T-helper 2 cell treated with Interferon-gamma antibody and Interleukin-4, amounts not matched to agents 100 ng/mL and 5 ng/mL, for 36 hours (primary cell): ENCODE data around the gene STARD13. TPM values are rescaled to one million over a fixed set of nuclear protein-coding genes. Genes with fewer than 3 reads are reported as not detected.

Experiments used
- intact Hi-C: fragments of 100-400 bp; cut with micrococcal nuclease; formaldehyde crosslinking; loops from one replicate; pipeline ENCODE4 v1.15.1; 2023
- total RNA-seq: library from RNA; stranded (reverse); gene quantifications from 2 replicates; pipeline ENCODE4 v1.2.3, GENCODE V29; 2022

STARD13 gene
- total RNA-seq, 1 donor from 2014 or later = 0.34 TPM

- intact Hi-C loops = no loop called here
These were observed 131.8 kb downstream of the STARD13 start for GRCh38 chr13:33153421-33154404.

GRCh38 chr13:33152389-33152788 lies 133.2 kb downstream of the STARD13 start:
- intact Hi-C loops = no loop called here

DNA sequence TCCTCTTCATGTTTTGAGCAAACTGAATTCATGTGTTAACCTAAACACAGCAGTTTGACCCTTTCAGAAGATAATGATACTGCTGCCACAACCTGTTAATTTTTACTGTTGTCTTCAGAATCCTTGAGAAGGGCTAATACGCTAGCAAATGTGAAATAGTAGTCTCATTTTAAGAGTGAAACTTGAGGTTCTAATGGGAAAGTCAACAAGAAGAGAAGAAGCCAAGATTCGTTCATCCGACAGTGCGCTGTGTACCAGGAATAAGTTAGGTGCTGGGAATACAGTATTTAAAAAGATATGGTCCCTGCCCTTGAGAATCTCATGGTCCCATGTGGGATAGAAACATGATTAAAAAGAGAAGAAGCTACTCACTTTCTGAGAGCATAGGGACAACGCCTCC lies 134.9 kb downstream of the STARD13 start:
- intact Hi-C loops = no loop called here

- intact Hi-C loops = no loop called here
These were observed 135.4 kb downstream of the STARD13 start for GRCh38 chr13:33150126-33150525.

- intact Hi-C loops = no loop called here
These were observed 137.7 kb downstream of the STARD13 start for GRCh38 chr13:33147832-33148231.

GRCh38 chr13:33146843-33147611 lies 138.5 kb downstream of the STARD13 start:
- intact Hi-C loops = no loop called here

DNA sequence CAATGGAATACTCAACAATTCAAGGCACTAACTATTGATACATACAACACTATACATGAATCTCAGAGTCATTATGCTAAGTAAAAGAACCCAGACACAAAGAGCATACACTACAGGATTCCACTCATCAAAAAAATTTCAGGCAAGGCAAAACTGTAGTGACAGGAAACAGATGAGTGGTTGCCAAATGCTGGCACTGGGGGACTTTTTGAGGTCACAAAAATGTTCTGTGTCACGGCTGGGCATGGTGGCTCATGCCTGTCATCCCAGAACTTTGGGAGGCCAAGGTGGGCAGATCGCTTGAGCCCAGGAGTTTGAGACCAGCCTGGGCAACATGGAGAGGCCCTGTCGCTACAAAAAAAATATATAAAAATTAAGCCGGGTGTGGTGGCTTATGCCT lies 139.9 kb downstream of the STARD13 start:
- intact Hi-C loops = no loop called here

DNA sequence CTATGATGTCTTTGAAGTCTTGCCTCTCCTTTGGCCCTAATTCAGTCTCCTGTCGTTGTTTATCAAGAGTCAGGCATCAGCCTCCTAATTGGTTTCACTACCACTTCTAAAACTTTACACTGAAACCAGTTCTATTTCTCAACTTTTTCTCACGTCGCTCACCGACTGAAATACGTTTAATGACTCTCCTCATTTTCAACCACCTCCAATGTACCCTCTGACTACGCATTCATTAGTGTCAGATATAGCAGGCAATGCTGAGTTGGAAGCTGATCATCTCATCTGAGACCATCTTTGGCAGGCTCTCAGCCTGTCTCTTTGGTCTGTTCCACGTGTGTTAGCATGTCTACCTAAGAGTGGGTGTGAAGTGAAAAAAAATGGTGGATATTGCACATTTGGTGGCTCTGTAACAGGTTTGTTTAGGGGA lies 141.2 kb downstream of the STARD13 start:
- intact Hi-C loops = no loop called here

GRCh38 chr13:33139780-33140535 lies 145.6 kb downstream of the STARD13 start:
- intact Hi-C loops = no loop called here

DNA sequence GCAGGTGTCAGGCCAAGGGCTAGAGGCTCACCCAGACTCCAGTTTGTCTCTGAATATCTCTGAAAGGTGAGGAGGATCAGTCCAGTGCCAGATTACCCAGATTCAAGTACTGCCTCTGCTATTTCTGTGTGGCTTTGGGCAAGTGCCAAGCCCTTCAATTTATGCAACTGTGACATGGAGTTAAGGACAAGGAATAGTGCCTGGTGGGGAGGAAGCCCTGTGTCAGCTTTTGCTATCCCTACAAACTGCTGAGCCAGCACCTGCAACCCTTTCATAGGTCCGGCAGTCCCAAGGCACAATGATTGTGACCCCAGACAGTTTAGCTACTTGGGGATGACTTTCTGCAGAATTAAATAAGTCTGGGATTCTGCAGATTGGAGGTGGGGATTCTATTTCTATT lies 146.4 kb downstream of the STARD13 start:
- intact Hi-C loops = no loop called here

- intact Hi-C loops = no loop called here
These were observed 147.1 kb downstream of the STARD13 start for GRCh38 chr13:33138441-33138840.

DNA sequence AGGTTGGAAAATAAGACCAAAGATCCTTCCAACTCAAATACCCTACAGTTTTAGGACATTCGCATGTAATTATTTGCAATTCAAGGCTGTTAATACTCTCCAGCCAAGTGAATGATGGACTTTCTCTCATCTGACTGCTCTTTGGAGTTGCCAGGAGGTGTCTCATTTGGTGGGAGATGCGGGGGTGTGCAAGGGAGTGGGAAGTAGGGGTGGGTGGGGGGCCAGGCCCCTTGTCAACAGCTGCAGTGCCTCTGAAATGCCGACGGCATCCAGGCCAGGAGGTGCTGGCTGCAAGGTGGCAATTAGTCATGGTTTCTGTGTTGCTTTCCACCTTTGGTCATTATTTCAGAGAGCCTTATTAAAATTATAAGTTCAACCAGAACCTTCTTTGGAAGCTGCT lies 147.8 kb downstream of the STARD13 start:
- intact Hi-C loops = no loop called here

- intact Hi-C loops = no loop called here
These were observed 150.5 kb downstream of the STARD13 start for GRCh38 chr13:33135097-33135496.

GRCh38 chr13:33134213-33134612 lies 151.3 kb downstream of the STARD13 start:
- intact Hi-C loops = no loop called here

GRCh38 chr13:33132644-33133440 lies 152.7 kb downstream of the STARD13 start:
- intact Hi-C loops = no loop called here

DNA sequence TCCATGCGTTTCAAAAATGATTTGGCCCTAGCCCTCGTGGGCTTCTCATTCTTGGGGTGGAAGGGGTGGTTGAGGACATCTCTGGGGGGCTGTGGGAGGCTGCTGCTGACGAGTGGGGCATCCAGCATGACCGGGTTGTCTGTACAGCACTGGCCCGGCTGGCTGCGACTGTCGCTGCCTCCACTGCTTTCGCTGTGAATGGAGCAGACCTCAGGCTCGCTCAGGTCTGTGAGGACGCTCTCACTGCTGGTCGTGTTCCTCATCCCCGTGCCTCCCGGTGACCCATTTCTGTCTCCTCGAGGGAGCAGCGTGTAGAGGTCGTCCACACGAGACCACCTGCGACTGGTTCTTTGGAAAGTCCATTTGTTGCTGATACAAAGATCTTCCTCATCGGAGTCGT lies 155.7 kb downstream of the STARD13 start:
- intact Hi-C loops = no loop called here

GRCh38 chr13:33129094-33129832 lies 156.3 kb downstream of the STARD13 start:
- intact Hi-C loops = no loop called here

DNA sequence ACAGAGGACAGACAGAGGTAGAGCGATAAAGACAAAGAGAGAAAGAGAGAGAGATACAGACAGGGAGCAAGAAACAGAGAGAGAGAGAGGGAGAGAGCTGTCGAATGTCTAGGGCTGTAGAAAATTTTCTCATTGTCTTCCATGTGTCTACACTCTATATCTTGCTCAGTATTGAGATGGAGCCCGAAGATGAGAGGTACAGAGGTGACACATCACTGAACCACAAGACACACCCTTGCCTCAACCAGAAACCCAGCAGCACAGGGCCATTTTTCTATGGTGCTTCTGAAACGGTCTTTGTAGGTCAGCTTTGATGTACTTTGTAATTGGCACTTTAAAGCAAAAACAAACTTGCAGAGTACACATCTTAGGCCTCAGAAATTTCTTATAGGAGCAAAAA lies 157.4 kb downstream of the STARD13 start:
- intact Hi-C loops = no loop called here

DNA sequence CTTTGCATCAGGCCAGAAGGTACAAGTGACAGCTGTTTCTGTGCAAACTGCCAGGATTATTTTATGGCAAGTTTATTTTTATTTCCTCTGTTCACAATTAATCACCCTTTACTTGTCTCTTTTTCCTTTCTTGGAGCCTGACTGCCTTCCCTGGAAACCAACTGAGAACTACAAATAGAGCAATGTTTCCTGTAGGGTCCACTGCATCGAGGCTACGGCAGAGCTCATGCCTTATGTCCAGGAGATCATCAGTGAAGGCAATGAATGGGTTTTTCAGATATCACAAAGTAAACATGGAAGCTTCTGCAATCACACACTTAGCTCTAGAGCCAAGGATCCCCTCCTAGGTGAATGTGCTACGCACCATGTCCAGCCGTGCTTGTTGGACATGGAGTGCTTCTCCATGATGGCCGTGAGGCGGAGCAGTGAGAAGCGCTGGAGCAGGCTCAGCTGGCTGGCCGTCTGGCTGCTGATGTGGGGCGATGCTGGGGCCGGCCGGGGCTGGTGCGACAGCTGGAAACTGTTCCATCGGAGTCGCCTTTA lies 158.5 kb downstream of the STARD13 start:
- intact Hi-C loops = no loop called here
